ENCODE results near the gene DISP3.
A peak's percentile ranks its signal among the peaks of the same experiment; 100 is the strongest.

The DISP3 gene

DNA sequence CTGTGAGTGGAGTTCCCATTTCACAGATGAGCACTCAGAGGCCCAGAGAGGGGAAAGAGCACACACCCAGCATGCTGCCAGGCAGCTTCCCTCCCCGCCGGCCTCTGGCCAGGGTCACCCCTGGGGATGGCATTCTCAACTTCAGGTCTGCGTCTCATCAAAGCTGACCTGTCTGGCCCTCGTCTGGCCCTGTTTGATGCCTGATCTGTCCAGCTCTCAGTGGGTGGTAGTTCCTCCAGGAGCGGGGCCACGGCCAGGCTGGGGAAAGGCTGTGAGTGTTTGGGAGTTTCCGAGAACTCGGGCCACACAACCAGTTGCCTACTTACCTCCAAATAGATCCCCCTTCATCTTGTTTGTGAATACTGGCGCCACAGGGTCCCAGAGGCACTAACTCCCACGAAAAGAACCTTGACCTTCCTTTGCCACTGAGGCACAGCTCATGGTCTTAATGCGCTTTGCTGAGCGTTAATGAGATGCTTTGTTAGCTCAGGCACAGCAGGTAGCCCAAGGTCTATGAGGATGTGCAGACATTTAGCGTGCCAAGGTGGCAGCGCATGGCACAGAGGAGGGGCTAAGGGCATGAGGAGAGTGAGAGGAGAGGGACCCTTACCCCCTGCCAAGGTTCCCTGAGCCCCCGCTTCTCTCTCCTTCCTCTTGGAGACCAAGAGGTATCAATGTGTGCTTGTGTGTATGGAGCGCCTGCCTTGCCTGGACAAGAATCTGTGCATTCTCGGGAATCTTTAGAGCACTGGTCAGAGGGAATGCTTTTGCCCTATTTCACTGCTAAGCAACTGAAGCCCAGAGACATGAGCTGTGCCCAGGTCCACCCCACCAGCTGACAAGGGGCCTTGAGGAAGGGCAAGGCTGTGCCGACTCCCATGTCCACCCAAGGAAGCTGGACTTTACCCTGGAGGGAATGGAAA lies 61.2 kb downstream of the DISP3 start:
- H3K4me3 Mint-ChIP-seq: no peak overlapping the region
- H3K9me3 Mint-ChIP-seq: no peaks in the 10 kb centered on the region
- peaks cover 8% of the 10 kb centered on the region for H3K27me3 Mint-ChIP-seq
- H3K4me1 Mint-ChIP-seq: no peaks in the 10 kb centered on the region
- H3K27ac Mint-ChIP-seq: no peak overlapping the region
- DNase-seq: no peak
- CTCF ChIA-PET: interaction anchor here (1.1 kb wide), 1 partner anchor 502 kb away, joined by 3 read pairs; no protein-coding TSS in a partner anchor
- H3K36me3 Mint-ChIP-seq: no peaks in the 10 kb centered on the region

DNA sequence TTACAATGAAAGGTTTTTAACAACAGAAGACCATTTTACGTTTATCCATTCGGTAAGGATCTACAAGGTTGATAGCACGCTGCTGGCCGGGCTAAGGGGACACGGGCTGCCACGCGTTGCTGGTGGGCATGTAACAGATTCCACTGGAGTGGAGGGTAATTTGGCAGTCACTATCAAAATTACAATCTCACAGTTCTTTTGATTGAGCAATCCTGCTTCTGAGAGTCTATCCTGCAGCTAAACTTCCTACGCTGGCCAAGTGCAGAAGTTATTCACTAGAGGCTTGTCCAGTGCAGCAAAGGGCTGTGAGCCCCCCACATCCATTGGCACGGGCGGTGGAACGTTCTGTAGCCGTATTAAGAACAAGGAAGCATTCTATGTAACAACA lies 61.8 kb downstream of the DISP3 start:
- Mint-ChIP-seq H3K27me3 (peaks cover 10% of the 10 kb centered on the region), H3K4me1 (no peaks in the 10 kb centered on the region), H3K36me3 (no peaks in the 10 kb centered on the region), H3K27ac (no peak overlapping the region), H3K9me3 (no peaks in the 10 kb centered on the region), H3K4me3 (no peak overlapping the region)
- CTCF ChIA-PET: no interaction called here
- DNase-seq: no peak

DNA sequence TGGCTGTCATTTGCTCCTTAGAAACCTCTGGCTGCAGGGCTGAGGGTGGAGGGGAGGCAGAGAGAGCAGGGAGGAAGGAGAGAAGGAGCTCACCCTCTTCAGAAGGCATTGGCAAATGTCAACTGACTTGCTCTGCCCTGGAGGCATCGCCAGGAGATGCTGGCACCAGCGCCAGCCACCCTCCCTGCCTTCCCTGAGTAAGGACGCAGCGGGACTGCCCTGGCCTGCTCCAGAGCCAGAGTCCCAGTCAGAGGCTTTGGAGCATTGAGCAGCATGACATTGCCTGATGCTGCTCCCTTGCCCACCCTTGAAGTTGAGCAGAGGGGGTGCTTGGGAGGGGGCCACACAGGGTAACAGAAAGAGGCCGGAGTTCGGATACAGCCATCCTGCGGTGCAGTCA lies 62.3 kb downstream of the DISP3 start:
- no peaks in the 10 kb centered on the region for H3K9me3 Mint-ChIP-seq
- no peak for DNase-seq
- H3K36me3 Mint-ChIP-seq: no peaks in the 10 kb centered on the region
- CTCF ChIA-PET: no interaction called here
- H3K4me3 Mint-ChIP-seq: no peak overlapping the region
- H3K27me3 Mint-ChIP-seq: peaks cover 13% of the 10 kb centered on the region
- H3K27ac Mint-ChIP-seq: no peak overlapping the region
- no peaks in the 10 kb centered on the region for H3K4me1 Mint-ChIP-seq

DNA sequence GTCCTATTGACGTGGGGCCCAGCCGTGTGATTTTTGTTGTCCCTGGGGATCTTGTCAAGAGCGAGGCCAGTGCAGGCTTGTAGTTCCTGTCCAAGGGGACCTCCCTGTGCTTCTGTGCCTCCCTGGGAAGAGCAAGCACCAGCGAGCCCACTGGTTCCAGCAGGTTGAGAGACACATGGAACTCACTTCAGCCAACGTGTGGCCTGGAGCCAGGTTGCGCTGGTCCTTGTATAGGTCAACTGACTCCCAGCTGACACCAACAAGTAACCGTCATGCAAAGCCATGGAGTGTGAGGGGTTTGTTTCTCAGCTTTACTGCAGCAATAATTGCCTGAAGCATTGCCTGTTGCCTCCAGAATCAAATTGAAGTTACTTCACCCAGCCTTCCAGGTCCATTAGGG lies 63.0 kb downstream of the DISP3 start:
- CTCF ChIA-PET: no interaction called here
- no peak for DNase-seq
- Mint-ChIP-seq H3K9me3 (no peaks in the 10 kb centered on the region), H3K4me3 (no peak overlapping the region), H3K27ac (no peak overlapping the region), H3K27me3 (peaks cover 19% of the 10 kb centered on the region), H3K36me3 (no peaks in the 10 kb centered on the region), H3K4me1 (no peaks in the 10 kb centered on the region)

DNA sequence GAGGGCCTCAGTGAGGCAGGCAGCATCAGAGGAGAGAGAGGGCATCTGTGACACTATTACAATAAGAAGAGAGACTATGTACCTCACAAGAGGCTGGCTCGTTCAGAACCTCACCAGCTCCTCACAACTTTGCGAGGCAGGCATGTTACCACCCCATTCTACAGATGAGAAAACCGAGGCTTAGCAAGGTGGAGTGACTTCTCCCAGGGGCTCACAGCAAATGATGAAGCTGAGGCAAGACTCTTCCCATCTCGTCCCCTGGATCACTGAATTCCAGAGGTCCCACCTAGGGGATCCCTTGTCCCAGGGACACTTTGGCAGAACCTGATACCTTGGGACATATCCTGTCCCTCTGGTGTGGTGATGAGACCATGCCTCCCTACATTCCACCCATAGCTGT lies 64.4 kb downstream of the DISP3 start:
- Mint-ChIP-seq H3K9me3 (no peaks in the 10 kb centered on the region), H3K4me1 (no peaks in the 10 kb centered on the region), H3K27me3 (peaks cover 27% of the 10 kb centered on the region), H3K36me3 (no peaks in the 10 kb centered on the region), H3K4me3 (no peak overlapping the region), H3K27ac (no peak overlapping the region)
- CTCF ChIA-PET: no interaction called here
- no peak for DNase-seq

DNA sequence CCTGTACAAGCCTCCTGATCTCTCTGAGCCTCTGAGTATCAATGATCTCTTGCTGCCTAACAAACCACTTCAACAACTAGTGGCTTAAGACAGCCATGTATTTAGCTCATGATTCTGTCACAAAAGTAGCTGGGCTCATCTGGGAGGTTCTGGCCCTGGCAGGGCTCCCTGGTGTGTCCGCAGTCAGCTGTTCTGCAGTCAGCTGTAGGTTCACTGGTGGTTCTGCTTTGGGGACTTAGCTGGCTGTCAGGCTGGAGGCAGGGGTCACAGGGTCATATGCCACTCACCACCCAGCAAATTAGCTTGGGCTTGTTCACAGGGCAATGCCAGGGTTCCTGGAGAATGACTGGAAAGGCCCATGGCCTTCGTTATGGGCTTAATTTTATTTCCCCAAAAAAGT lies 64.8 kb downstream of the DISP3 start:
- Mint-ChIP-seq H3K27ac (no peak overlapping the region), H3K27me3 (peaks cover 31% of the 10 kb centered on the region), H3K4me3 (no peak overlapping the region), H3K36me3 (no peaks in the 10 kb centered on the region), H3K4me1 (no peaks in the 10 kb centered on the region), H3K9me3 (no peaks in the 10 kb centered on the region)
- CTCF ChIA-PET: interaction anchor here (1.4 kb wide), 1 partner anchor 223 kb away, joined by 3 read pairs; no protein-coding TSS in a partner anchor
- DNase-seq: no peak

DNA sequence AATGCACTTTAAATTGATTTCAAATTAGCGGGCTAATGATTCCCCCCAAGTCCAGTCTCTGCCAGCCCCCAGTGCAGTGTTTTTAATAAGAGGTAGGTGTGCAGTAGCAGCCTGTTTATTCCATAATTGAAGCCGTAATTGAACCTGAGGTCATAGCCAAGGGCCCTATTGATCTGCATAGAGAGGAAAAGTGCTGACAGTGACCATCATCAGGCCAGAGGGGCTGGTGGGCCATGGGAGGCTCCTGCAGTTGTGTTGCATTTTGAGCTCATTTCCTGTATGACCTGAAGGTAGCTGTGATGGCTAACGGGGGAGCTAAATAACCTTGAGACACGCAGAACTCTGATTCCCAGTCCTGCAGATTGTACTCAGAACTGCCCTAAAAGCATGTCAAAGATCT lies 67.5 kb downstream of the DISP3 start:
- Mint-ChIP-seq H3K27ac (no peak overlapping the region), H3K9me3 (no peaks in the 10 kb centered on the region), H3K27me3 (peaks cover 36% of the 10 kb centered on the region), H3K4me1 (no peaks in the 10 kb centered on the region), H3K4me3 (no peak overlapping the region), H3K36me3 (no peaks in the 10 kb centered on the region)
- CTCF ChIA-PET: interaction anchor here (1.1 kb wide), 1 partner anchor 182 kb away, joined by 3 read pairs; no protein-coding TSS in a partner anchor
- DNase-seq: no peak

DNA sequence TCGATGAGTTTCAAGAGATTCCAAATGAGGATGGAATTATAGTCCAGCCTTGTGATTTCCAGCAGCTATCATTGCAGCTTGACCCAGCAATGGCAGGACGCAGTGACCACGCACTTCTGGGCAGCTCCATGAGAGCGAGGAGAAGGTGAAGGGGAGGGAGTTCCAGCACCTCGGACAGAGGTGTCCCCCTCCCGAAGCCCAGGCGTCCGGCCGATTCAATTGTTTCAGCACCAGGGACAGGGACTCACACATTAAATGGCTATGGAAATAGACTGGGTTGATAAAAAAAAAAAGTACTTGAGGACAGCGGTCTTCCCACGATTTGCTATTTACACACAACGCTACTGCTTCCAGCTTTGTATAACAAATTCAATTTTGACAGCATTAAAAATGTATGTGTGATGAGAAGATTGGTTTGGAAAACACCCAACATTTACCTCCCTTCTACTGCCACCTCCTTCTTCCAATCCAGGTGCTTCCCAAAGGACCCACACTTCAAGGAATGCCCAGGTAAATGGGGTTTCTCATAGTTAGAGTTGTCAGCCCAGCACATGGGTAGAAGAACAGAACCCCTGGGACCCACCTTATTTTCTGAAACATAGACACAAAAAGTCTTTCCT lies 71.8 kb downstream of the DISP3 start:
- no peaks in the 10 kb centered on the region for H3K9me3 Mint-ChIP-seq
- peaks cover 46% of the 10 kb centered on the region for H3K27me3 Mint-ChIP-seq
- no peaks in the 10 kb centered on the region for H3K36me3 Mint-ChIP-seq
- no peak overlapping the region for H3K27ac Mint-ChIP-seq
- peak; percentile 82 for DNase-seq
- no peak overlapping the region for H3K4me3 Mint-ChIP-seq
- CTCF ChIA-PET: interaction anchor here (1.1 kb wide), 1 partner anchor 75 kb away, joined by 3 read pairs; no protein-coding TSS in a partner anchor
- no peaks in the 10 kb centered on the region for H3K4me1 Mint-ChIP-seq

DNA sequence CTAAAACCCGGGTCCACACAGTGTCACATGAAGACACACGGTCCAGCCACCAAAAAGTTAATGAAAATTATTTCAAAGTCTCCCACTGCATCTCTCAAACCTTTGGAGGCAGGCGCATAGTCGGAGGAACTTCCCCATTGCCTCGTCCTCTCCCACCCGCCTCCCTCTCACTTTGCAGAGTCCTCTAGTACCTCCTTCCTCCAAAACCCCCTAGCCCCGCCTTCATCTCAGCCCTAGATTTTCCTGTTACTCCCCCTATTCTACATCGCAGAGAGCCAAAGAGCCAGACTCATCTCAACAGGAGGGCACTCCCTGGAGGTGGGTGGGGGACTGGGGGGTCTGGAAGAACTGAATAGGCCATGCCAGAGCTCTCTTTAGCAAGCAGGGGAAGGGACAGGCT lies 79.3 kb downstream of the DISP3 start:
- Mint-ChIP-seq H3K36me3 (no peaks in the 10 kb centered on the region), H3K27me3 (peaks cover 80% of the 10 kb centered on the region), H3K9me3 (no peaks in the 10 kb centered on the region), H3K4me3 (no peak overlapping the region), H3K4me1 (no peaks in the 10 kb centered on the region), H3K27ac (no peak overlapping the region)
- CTCF ChIA-PET: interaction anchor here (1.3 kb wide), 1 partner anchor 14 kb away, joined by 3 read pairs; no protein-coding TSS in a partner anchor
- no peak for DNase-seq

DNA sequence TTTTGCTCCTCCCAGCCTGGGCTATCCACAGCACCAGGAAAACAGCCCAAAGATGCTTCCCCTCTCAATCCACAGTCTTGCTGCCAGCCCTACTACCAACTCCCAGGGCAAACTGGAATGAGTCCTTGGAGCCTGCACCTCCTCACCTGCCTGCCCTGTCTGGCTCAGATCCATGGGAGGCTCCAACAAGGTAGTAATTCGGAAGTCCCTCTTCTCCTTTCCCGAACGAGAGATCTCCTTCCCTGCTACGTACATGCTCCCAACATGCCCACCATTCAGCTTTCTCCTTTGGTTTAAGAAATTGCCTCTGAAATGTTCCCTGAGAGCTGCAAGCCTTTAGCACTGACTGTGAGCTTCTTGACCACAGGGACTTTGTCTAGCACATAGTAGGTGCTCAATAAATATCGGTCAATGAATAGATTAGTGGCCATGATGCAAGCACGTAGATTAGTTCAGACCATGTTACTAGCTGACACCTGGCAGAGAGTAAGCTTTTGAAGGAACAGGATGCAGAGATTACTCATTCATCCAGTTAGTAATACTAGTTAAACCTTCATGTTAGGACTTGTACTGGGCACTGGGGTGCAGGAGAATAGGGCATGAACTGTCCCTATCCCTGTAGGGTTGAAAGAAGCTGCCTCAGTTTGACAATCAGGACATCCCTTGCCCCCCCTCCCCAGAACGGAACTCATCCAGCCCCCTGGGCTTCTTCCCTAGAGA lies 80.1 kb downstream of the DISP3 start:
- H3K27me3 Mint-ChIP-seq: peaks cover 84% of the 10 kb centered on the region
- DNase-seq: no peak
- H3K27ac Mint-ChIP-seq: no peak overlapping the region
- no peak overlapping the region for H3K4me3 Mint-ChIP-seq
- no peaks in the 10 kb centered on the region for H3K36me3 Mint-ChIP-seq
- CTCF ChIA-PET: interaction anchor here (1.3 kb wide), 1 partner anchor 13 kb away, joined by 3 read pairs; no protein-coding TSS in a partner anchor
- no peaks in the 10 kb centered on the region for H3K9me3 Mint-ChIP-seq
- no peaks in the 10 kb centered on the region for H3K4me1 Mint-ChIP-seq

DNA sequence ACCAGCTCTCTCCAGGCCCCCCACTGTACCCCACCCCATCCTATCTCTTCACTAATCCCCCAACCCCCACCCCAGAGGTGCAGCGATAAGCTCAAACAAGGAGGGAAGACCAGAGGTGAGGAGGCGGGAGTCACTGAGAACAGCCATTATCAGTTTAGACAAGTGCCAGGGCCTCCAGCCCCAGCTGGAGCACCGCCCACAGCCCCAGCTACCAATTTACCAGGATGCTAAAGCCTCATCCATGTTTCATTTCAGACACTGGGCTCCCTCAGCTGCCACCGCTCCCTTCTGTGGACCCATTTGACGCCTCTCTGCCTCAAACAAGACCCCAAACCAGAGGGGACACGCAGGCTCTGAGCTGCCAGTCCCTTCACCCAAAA lies 80.6 kb downstream of the DISP3 start:
- Mint-ChIP-seq H3K27me3 (peaks cover 81% of the 10 kb centered on the region), H3K4me1 (no peaks in the 10 kb centered on the region), H3K4me3 (no peak overlapping the region), H3K9me3 (no peaks in the 10 kb centered on the region), H3K36me3 (no peaks in the 10 kb centered on the region), H3K27ac (no peak overlapping the region)
- no peak for DNase-seq
- CTCF ChIA-PET: interaction anchor here (1.3 kb wide), 1 partner anchor 13 kb away, joined by 3 read pairs; no protein-coding TSS in a partner anchor

DNA sequence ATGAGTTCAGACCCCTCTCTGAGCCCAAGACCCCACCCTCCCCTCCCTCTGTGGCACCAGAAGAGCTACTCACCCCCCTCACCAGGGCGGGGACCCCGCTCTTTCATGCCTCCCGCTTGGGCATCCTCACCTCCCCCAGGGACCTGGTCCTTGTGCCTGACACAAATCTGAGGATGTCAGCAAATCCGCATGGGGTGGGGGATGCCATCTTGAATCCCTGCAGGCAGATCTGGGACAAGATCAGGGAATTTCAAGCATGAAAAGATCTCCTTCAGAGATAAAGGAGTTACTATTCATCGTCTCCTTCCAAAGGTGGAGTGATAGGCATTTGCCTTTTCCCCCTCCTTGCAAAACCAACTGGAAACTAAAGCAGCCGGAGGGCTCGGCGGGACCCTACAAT lies 81.1 kb downstream of the DISP3 start:
- no peaks in the 10 kb centered on the region for H3K4me1 Mint-ChIP-seq
- no peak overlapping the region for H3K27ac Mint-ChIP-seq
- DNase-seq: no peak
- H3K36me3 Mint-ChIP-seq: no peaks in the 10 kb centered on the region
- H3K9me3 Mint-ChIP-seq: no peaks in the 10 kb centered on the region
- no peak overlapping the region for H3K4me3 Mint-ChIP-seq
- CTCF ChIA-PET: no interaction called here
- H3K27me3 Mint-ChIP-seq: peaks cover 78% of the 10 kb centered on the region

DNA sequence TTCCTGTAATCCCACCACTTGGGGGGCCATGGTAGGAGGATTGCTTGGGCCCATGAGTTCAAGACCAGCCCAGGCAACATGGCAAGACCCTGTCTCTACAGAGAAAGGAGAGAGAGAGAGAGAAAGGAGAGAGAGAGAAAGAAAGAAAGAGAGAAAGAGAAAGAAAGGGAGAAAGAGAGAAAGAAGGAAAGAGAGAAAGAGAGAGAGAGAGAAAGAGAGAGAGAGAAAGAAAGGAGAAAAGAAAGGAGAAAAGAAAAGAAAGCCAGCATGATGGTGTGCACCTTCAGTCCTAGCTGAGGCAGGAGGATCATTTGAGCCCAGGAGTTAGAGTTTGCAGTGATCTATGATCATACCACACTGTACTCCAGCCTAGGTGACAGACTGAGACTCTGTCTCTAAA lies 82.8 kb downstream of the DISP3 start:
- H3K4me1 Mint-ChIP-seq: no peaks in the 10 kb centered on the region
- H3K4me3 Mint-ChIP-seq: no peak overlapping the region
- no peak for DNase-seq
- peaks cover 73% of the 10 kb centered on the region for H3K27me3 Mint-ChIP-seq
- H3K36me3 Mint-ChIP-seq: no peaks in the 10 kb centered on the region
- no peak overlapping the region for H3K27ac Mint-ChIP-seq
- CTCF ChIA-PET: no interaction called here
- H3K9me3 Mint-ChIP-seq: no peaks in the 10 kb centered on the region

DNA sequence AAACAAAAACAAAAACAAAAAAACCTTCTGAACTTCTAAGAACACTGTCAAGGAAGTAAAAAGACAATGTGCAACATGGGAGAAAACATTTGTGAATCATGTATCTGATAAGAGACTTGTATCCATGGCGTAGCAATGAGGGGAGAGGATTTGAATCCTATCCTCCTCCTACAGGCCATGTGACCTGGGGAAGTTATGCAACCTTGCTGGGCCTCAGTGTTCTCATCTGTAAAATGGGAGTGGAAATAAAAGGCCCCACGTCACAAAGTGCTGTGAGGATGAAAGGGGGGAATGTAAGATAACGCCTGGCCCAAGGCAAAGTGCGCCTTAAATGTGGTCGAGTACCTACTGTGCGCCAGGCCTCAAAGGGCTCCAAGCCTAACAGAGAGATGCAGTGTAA lies 83.7 kb downstream of the DISP3 start:
- Mint-ChIP-seq H3K27ac (no peak overlapping the region), H3K4me1 (no peaks in the 10 kb centered on the region), H3K36me3 (no peaks in the 10 kb centered on the region), H3K4me3 (no peak overlapping the region), H3K27me3 (peaks cover 64% of the 10 kb centered on the region), H3K9me3 (no peaks in the 10 kb centered on the region)
- DNase-seq: no peak
- CTCF ChIA-PET: no interaction called here
